ENCODE measurements around the gene PRSS37.

Gene PRSS37

GRCh38 chr7:141864765-141865447, 23.6 kb upstream of the PRSS37 start:
- Histone ChIP-seq H3K27ac (ENCODE audit: poor library complexity, severe bottlenecking) (peak overlapping the region; percentile 68), H3K9me3 (ENCODE audit: severe bottlenecking) (no peaks in the 10 kb centered on the region), H3K27me3 (ENCODE audit: insufficient read depth, poor library complexity, severe bottlenecking) (no peaks in the 10 kb centered on the region), H3K36me3 (ENCODE audit: low read depth) (no peaks in the 10 kb centered on the region), H3K4me3 (ENCODE audit: severe bottlenecking) (no peak overlapping the region), H3K4me1 (ENCODE audit: insufficient read depth, poor library complexity, severe bottlenecking) (peaks cover 17% of the 10 kb centered on the region)
- TF ChIP-seq CTCF (IDR thresholded peaks at IDR 0.05; ENCODE audit: poor library complexity, severe bottlenecking) = no peak
- ATAC-seq (ENCODE audit: low read depth) = peak; percentile 83
- DNase-seq (ENCODE audit: low spot score) = no peak

DNA sequence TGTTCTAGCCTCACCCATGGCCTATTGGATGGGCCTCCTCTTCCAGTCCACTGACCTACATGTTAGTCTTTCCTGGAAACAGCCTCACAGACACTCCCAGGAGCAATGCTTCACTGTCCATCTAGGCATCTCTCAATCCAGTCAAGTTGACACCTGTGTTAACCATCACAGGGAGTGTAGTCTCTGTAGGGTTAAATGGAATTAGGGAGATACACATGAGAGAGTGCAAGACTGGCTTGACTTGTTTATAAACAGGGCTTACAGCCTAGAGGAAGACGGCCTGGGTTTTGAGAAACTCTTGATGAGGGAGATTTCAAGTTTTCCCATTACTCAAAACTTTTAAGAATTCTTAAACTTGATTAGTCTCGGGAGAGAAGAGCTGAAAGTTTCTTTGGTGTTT, 18.9 kb upstream of the PRSS37 start:
- no peak for ATAC-seq (ENCODE audit: low read depth)
- TF ChIP-seq CTCF (IDR thresholded peaks at IDR 0.05; ENCODE audit: poor library complexity, severe bottlenecking) = no peak

DNA sequence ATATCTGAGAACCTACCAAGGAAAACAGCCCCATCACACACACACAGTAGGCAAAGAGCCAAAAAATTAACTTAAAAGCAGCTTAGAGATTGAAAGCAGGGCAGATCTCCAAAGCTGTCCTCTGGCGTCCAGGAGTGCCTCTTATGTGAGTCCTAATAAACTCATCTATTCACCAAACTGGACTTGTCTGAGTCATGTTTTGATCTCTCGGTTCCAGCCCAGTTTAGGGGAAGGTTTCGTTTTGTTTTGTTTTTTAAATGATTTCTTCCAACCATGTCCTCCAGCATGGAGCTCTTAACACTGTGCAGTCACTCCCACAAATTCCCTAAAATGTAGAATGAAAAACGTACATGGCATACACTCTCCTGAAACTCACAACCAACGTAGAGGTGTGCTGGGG, 6.7 kb upstream of the PRSS37 start:
- Histone ChIP-seq H3K4me1 (ENCODE audit: insufficient read depth, poor library complexity, severe bottlenecking) (no peaks in the 10 kb centered on the region), H3K9me3 (ENCODE audit: severe bottlenecking) (no peaks in the 10 kb centered on the region), H3K4me3 (ENCODE audit: severe bottlenecking) (no peak overlapping the region), H3K36me3 (ENCODE audit: low read depth) (no peaks in the 10 kb centered on the region), H3K27me3 (ENCODE audit: insufficient read depth, poor library complexity, severe bottlenecking) (no peaks in the 10 kb centered on the region), H3K27ac (ENCODE audit: poor library complexity, severe bottlenecking) (no peak overlapping the region)
- TF ChIP-seq CTCF (IDR thresholded peaks at IDR 0.05; ENCODE audit: poor library complexity, severe bottlenecking) = no peak
- ATAC-seq (ENCODE audit: low read depth) (no peak), DNase-seq (ENCODE audit: low spot score) (no peak)

More for the DNA sequence above, 18.9 kb upstream of the PRSS37 start:
- H3K27me3 ChIP-seq (ENCODE audit: insufficient read depth, poor library complexity, severe bottlenecking) = no peaks in the 10 kb centered on the region
- no peak for DNase-seq (ENCODE audit: low spot score)
- H3K27ac ChIP-seq (ENCODE audit: poor library complexity, severe bottlenecking) = no peak overlapping the region
- peaks cover 3% of the 10 kb centered on the region for H3K4me1 ChIP-seq (ENCODE audit: insufficient read depth, poor library complexity, severe bottlenecking)
- H3K9me3 ChIP-seq (ENCODE audit: severe bottlenecking) = no peaks in the 10 kb centered on the region
- no peak overlapping the region for H3K4me3 ChIP-seq (ENCODE audit: severe bottlenecking)
- no peaks in the 10 kb centered on the region for H3K36me3 ChIP-seq (ENCODE audit: low read depth)

DNA sequence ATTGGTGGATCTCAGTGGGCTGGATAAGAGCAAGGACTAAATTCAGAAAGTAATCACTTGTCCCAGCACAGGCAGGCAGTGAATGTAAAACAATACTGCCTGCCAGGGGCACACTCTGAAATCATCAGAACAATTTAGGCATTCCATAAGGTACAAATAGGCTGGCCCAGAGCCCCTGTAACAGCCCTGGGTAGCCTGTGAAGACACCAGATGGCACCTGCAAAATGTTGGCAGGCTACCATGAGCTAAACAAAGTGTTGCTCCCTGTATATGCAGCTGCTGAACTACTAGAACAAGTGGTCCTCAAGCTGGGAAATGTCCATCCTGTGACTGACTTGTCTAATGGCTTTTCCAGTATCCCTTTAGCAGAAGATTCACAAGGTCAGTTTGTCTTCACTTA, 3.0 kb upstream of the PRSS37 start:
- ATAC-seq (ENCODE audit: low read depth) = no peak

More for the DNA sequence above, 3.0 kb upstream of the PRSS37 start:
- H3K27ac ChIP-seq (ENCODE audit: poor library complexity, severe bottlenecking) = no peak overlapping the region
- no peaks in the 10 kb centered on the region for H3K4me1 ChIP-seq (ENCODE audit: insufficient read depth, poor library complexity, severe bottlenecking)
- TF ChIP-seq CTCF (IDR thresholded peaks at IDR 0.05; ENCODE audit: poor library complexity, severe bottlenecking) = no peak
- DNase-seq (ENCODE audit: low spot score) = no peak
- no peaks in the 10 kb centered on the region for H3K36me3 ChIP-seq (ENCODE audit: low read depth)
- H3K9me3 ChIP-seq (ENCODE audit: severe bottlenecking) = no peaks in the 10 kb centered on the region
- H3K4me3 ChIP-seq (ENCODE audit: severe bottlenecking) = no peak overlapping the region
- no peaks in the 10 kb centered on the region for H3K27me3 ChIP-seq (ENCODE audit: insufficient read depth, poor library complexity, severe bottlenecking)

Measured in RWPE2 (cell line).